GM18909 (cell line): Measurements from ENCODE around the gene ZDHHC8.

ENCODE experiments used
- ATAC-seq: cut with Tn5 transposase; IDR thresholded peaks from one replicate; pipeline ENCODE4 v1.9.1; 2021; ENCODE audit warnings: mild to moderate bottlenecking; ENCODE audit not compliant: unreplicated experiment, poor library complexity

Gene ZDHHC8

DNA sequence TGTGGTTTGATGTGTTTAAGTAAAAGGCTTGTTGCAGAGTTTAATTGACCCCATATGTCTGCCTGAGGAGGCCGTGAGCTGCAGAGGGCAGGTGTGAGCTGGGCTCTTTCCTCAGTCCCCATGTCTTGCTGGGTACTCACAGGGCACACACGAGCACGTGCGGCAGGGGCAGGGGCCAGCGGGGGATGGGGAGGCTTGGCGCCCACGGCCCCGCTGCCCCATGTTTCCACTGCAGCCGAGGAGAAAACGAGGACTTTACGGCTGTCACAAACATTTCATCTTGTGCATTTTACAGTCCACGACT, 43.9 kb downstream of the ZDHHC8 start:
- ATAC-seq = no peak

DNA sequence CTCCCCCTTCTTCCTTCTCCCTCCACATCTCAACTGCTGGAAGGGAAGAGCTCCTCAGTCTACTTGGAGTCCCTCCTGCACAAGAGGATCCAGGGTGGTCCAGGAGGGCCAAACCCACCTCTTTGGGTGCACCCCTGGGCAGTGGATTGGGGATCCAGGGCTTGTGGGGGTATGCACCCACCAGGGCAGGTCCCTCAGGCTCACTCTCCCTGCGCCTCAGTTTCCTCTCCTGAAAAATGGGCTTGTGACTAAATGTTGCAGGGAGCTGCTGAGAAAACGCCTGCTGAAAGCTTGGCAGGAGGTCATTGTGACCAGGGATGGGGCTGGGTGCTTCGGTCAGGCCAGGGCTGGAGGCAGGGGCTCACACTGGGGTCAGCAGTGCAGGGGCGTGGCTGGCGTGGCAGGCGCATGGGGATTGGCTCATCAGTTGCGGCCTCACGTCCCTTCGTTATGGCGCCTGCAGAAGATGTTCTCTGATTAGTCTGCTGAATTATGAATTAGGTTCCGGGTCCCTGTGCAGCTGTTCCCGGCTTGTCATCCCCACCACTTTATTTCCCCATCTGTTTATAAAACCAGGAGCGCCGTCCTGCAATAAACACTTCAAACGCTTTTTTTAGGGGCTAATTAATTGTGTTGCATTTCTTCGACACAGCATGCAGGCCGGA, 44.9 kb downstream of the ZDHHC8 start:
- ATAC-seq = no peak

DNA sequence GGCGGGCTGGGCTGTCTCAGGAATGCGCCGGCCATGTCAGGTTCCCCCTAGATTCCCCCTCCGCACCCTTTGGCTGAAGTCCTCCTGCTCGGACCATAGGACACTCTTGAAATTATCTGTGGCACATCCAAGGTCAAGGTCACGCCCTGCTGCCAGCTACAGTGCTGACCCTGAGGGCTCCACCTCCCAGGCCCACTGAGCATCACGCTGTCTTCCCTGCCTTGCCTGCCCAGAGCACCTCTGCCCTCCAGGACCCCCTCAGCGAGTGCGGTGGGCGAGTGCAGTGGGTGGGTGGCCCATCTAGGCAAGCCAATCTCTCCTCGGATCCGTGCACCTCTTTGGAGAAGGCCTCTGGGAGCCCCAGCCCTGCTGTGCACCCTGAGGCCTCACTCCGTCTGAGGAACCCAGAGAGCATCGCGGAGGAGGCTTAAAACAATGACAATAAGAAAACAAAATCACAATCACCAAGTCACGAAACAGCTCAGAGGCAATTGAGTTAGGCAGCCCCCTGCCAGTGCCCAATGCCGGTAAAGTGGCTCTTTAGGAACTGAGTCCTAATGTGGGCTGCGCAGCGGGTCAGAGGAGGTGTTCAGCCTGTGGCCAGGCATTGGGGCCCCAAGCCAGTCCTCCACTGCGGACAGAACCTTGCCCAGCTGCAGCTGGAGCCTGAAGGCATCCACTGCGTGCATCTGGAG, 45.8 kb downstream of the ZDHHC8 start:
- ATAC-seq = no peak

DNA sequence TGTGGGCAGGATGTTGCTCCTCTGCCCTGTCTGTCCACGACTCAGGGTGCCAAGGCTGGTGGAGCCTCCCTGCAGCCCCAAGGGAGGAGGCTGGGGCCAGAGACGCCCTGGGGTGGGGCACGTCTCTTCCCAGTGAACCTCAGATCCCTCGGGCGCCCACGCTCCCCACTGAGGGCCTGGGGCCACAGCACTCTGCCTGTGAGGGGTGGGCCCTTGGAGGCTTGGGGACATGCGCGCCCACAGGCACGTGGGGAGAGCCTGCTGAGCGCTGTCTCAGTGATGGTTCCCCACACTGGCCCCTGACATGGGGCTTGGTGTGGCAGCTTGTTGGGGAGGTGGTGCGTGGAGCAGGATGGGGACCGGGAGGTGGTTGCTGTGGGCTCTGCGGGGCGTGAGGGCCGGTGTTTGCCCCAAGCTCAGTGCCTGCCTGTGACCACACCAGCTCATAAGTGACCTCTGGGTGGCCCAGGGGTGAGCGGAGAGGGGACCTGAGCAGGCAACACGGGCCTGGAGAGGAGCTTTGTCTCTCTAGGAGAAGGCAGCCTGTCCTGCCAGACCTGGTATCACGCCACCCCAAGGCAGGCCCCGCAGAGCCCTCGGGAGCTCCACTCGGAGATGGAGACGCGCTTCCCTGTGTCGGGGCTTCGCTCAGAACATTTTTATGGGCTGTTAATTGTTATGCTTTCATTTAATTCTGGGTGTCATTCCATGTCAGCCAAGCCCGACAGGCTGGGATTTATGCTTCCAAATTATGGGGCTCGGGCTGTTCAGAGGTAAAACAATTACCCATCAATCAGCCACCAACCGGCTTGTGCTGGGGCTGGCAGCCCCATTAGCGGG, 46.7 kb downstream of the ZDHHC8 start:
- no peak for ATAC-seq

DNA sequence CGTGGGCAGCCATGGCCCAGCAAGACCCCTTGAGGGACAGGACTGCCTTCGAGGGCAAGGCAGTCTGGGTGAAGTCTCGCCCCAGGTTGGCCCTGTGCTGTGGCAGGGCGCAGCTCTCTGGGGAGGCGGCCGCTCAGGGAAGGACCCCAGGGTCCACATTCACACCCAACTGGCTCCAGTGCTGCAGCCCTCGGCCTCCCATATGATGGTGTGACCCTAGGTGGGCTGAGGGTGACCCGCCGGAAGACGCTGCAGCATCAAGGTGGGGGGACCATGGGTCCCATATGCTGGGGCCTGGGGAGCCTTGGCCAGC, 47.3 kb downstream of the ZDHHC8 start:
- ATAC-seq = no peak

DNA sequence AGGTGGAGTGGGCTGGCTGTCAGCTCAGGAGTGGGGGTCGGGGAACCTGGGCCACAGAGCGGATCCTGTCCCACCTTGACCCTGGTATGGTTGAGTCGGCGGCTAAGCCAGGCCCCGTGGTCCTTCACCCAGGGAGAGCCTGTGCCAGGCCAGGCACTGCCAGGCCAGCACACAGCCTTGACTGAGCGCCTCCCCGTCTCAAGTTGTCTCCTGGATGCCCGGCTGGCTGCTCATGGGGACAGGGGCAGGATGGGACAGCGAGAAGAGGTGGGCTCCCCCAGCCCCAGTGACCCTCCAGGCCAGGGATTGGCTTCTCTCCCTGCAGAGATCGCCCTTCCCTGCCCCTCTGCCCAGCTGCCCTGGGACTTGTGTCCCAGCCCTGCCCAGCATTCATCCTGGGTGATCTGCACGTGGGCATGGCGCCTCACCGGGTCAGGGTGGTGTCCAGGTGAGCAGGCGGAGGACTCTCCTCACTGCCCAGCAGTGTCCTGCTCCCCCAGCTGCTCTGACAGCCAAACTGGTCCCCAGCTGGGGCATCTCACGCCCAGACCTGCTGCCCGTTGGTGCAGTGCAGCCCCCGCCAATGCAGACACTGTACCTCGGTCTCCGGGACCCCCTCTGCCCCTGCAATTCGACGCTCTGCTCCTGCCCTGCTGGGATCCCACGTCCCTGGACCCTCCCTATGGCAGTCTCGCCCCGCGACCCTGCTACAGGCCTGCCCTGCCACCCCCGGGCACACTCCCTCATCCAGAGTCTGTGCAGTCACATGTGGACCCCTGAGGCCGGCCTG, 48.0 kb downstream of the ZDHHC8 start:
- ATAC-seq = no peak

DNA sequence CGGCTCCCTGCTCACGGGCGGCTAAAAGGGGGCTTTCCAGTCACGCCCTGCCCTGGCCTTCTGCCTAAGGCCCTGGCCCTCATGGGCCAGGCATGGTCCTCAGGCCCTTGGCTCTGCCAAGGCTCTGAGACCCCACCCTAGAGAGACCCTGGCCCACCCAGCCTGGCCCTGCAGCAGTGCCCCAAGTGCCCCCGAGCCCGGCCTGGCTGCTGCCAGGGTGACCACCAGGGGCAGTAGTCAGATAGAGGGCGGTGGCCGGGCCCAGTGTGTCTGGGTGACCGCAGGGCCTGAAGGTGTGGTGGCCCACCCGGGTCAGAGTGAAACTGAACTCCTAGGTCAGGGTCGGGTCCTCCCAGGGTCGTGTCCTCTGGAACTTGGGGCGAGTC, 48.6 kb downstream of the ZDHHC8 start:
- no peak for ATAC-seq

DNA sequence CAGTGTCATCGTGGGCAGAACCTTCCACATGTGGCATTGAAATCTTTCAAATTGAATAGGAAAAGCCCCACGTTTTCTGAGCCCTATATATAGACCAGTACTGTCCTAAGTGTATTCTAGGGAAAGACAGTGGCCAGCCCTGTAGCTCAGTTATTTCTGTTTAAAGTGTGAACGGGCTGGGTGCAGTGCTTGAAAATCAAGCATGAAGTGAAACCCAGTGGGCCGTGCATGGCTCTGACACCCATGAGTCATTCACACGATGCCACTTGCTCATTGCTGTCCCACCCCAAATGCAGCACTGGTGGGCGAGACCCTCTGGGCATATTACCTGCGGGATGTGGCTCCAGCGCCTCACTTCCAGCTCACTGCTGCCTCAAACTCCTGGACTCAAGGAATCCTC, 49.0 kb downstream of the ZDHHC8 start:
- ATAC-seq = no peak

DNA sequence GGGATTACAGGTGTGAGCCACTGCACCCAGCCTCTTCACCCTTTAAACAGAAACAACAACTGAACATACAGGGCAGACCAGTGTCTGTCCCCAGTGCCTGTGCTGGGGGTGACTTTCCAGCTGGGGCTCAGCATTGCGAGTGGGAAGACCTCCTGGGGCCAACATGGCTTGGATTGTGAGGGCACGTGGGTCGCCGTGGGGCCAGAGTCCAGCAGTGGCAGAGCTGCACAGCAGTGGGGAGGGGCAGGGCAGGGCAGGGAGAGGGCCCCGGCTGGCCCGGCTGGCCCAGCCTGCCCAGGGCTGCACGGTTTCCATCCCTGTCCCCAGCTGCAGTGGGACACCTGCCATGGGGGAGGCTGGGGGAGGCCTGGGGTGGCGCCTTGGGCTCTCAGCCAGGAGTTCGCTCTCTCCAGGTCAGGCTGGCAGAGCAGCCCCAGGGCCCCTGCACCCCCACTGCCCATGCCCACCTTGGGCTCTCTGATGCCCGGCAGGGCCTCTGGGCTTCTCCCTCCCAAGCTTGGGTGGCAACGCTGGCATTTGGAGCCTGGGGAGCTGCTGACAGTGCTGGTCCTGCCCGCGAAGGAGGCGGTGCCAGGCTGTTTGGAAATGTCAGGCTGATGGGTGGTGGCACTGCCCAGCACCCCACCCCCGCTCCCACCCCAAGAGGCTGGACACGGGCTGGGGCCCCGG, 49.7 kb downstream of the ZDHHC8 start:
- no peak for ATAC-seq

DNA sequence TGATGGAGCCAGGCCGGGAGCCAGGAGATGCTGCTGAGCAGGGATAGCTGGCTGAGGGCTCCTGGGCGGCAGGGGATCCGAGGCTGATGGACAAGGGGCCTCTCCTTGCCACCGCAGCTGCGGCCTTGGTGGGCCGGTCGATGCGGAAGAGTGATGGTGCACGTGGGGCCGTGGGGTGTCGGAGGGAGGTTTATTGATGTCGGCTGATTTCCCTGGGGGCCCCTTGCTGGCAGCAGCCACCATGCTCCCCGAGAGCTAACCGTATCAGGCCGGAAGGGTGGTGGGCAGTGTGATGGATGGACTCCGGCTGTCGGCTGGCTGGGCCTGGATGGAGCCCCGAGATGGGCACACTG, 50.3 kb downstream of the ZDHHC8 start:
- ATAC-seq = no peak

DNA sequence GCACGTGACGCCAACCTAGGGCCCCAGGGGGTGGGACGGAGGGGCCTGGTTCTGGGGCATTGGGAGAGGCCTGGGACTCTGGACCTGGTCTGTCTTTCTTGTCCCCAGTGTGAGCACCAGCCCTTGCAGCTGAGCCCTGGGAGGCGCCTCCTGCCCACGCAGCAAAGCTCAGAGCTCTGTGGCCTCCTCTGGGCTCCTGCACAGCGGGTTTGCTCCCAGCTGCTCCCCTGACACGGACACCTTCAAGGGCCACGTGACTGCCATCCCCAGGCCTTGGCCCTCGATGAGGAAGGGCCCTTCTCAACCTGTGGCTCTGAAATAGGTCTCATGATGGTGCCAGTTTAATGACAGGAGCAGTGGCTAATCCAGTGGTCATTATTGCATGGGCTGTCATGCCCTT, 50.8 kb downstream of the ZDHHC8 start:
- ATAC-seq = no peak

DNA sequence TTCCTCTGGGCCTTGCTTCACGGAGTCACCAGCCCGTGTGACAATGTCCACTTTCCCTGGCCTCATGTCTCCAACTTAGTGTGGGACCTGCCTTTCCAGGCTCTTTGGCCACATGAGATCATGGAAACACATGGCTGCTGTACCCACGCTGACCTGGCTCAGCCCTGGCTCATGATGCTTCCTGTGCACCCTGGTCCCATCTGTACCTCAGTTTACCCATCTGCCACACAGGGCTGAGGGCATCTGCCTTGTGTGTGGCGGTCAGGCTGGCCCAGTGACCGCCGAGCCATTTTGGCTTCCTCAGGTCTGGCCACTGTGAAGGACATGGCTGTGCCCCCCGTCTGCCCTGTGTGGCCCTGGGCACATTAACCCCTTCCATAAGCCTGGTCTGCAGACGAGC, 51.5 kb downstream of the ZDHHC8 start:
- ATAC-seq = no peak

DNA sequence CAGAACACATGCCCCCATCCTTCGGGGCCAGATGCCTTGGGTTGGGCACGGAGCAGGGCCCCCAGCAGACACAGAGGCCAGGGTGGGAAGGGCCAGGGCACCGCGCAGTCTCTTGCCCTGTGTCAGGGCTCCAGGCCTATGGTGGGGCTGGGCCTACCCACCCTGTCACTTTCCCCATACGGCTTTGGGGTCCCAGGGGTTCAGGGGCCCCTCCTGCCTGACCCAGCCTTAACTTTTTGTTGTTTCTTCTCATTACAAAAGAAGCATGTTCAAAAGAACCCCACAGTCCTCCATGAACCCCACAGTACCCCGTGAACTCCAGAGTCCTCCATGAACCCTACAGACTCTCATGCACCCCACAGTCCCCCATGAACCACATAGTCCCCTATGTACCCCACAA, 52.2 kb downstream of the ZDHHC8 start:
- ATAC-seq = no peak

DNA sequence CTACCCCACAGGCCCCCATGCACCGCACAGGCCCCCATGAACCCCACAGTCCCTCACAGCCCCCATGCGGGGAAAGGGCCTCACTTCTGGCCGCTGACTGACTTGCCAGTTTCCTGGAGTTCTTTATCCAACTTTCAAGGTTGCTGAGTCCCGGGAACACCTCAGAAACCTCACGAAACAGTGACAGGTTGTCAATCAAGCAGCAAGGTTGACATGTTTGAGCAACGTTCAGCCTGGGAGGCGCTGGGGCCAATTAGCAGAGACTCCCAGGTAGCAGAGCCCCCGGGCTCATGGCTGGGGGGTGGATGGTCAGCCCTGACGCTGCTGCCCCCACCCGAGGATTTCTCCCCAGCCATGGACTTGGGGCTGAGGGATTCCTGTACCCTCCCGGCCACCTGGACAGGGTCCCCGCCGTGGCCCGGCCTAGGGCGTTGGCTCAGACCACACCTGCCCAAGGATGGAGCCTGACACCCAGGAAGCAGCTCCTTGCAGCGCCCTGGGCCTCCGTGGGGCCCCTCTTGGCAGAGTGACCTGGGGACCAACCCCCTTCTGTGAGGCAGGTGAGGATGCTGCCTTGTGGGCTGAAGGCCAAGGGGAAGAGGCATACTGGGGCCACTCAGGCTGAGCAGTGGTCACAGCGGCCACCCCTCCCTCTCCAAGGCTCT, 53.0 kb downstream of the ZDHHC8 start:
- no peak for ATAC-seq

DNA sequence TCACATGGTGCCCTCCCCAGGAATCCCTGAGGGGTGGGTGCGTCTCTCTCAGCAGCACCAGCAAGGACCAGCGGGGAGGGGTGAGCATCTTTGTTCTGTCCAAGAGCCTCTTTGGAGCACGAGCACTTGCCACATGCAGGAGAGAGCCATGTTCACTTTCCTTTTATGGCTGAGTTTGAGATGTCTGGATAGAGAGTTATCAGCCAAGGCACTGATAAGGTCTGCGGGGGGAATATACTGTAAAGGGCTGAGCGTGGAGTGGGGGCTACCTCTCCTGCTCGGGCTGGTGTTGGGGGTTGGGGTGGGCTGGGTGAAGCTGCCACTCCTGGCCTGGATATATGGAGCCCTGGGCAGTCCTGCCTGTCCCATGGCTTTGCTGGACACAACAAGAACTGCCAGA, 54.1 kb downstream of the ZDHHC8 start:
- ATAC-seq = no peak

DNA sequence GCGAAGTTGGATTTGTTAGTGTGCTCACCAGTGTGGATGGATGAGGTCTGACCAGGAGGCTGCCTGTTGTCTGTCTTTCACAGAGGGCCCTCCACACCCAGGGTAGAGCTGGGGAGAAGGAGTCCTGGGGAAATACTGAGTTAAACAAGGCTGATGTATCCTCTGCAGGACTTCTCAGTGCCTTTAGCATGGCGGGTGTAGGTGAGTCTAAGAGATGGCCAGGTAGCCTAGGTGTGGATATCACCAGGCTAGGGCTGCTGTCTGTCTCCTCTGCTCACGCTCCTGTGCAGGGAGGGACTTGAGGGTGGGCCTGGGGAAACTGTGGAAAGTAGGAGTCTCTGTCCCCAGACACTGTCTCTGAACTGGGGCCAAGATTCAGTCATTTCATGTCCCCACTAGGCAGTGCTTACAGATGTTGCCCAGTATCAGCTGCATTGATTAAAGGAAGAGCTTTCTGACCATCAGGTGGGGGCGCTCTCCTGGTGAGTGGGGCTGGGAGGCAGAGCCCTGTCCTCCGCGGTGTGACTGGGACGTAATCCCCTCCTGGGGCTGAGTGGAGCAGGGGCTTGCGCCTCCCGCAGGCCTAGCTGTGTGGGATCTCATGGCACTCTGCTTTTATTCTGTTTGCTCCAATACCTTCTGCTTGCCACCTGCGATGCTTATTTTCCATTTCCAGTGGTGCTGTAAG, 54.7 kb downstream of the ZDHHC8 start:
- ATAC-seq = no peak

DNA sequence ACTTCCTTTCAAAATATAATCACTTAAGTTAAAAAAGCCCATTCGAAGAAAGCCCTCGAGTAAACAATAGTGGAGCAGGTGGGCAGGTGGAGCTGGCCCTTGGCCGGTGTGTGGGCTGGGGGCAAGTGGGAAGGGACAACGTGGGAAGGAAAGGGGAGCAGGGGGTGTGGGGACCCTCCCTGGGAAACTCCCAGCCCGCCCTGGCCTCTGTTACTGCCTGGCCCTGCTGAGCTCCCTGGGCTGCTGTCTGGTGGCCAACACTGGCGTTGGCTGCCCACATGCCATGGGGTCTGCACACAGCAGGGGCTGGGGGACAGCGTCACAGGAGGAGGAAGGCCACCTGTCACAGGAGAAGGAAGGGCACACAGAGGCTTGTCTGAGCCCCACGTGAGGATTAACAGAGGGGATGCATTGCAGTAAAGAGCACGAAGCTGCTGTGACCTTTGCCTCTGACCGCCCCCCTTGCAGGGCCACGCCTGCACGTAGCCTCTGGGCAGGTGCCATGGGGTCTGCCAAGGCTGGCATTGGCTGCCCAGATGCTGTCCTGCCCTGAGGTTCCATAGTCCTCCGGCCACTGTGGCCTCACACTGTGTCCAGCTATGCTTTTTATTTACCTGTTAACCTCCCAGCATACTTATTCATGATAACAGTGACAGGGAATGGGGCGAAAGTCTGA, 55.4 kb downstream of the ZDHHC8 start:
- no peak for ATAC-seq

DNA sequence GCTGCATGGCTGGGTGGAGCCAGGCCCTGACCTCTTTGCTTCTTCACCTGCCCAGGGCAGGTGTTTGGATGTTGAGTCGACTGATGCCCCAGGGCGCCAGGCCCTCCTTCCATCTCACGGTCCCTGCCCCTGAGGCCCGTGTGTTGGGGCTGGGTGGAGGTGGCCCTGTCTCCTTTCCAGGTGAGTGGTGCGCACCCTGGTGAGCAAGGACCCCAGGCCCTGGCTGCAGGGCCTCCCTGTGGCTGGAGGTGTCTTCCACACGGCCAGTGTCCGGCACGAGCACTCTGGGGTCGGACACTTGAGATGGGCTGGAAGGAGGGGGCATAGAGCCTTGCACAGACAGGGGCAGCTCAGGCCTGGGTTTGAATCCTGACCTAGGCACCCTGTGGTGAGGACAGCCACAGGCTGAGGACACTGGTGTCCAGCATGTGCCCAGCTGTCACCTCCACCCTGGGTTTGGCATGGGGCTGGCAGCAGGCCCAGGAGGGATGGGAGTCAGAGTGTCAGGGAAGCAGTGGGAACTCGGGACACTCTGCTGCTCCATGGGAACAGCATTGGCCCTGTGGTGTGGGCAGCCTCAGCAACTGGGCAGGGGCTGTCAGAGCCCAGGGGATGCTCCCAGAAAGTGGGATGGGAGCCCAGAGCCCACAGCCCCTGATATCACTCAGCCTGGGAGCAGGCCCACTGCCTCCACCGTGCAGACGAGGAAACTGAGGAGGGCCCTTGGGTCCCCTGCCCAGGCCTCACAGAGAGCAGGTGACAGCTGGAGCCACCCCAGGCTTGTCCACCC, 56.4 kb downstream of the ZDHHC8 start:
- no peak for ATAC-seq
